HEK293T (cell line): ENCODE measurements around the gene FRZB.

Experiments used
- CTBP1 ChIP-seq: fragments of 450-650 bp; IDR thresholded peaks from 2 replicates; pipeline ENCODE4 v1.6.1; 2016; ENCODE audit warnings: borderline replicate concordance
- FOXK2 ChIP-seq: fragments of 450-650 bp; IDR thresholded peaks from 2 replicates; pipeline ENCODE4 v1.6.1; 2016; ENCODE audit warnings: mild to moderate bottlenecking
- FOXM1 ChIP-seq: fragments of 450-650 bp; IDR thresholded peaks from 2 replicates; pipeline ENCODE4 v1.6.1; 2017; ENCODE audit warnings: mild to moderate bottlenecking, borderline replicate concordance
- NFRKB ChIP-seq: fragments of 450-650 bp; IDR thresholded peaks from 2 replicates; pipeline ENCODE4 v1.6.1; 2016; ENCODE audit warnings: mild to moderate bottlenecking, moderate library complexity
- PKNOX1 ChIP-seq: fragments of 450-650 bp; IDR thresholded peaks from 2 replicates; pipeline ENCODE4 v1.6.1; 2016
- TARDBP ChIP-seq: fragments of 450-650 bp; IDR thresholded peaks from 2 replicates; pipeline ENCODE4 v1.6.1; 2016

- no peak for TF ChIP-seq PKNOX1
- no peak for TF ChIP-seq FOXM1
- no peak for TF ChIP-seq FOXK2
- TF ChIP-seq CTBP1 = no peak
- TF ChIP-seq TARDBP = no peak
- no peak for TF ChIP-seq NFRKB
Measured at GRCh38 chr2:182814804-182815203, 51.6 kb downstream of the FRZB start.
